HAP-1 (cell line): ENCODE measurements around the gene LRRN1.

ENCODE experiments used
- DNase-seq, 2 experiments: peaks; one replicate each; pipeline ENCODE4 v3.0.0-alpha.2; 2016 to 2020; ENCODE audit warnings: low spot score in 2 of 2
- H3K27me3 ChIP-seq: fragments of 250-450 bp; sonication (Bioruptor Pico); 2 replicates; pipeline ENCODE4 v1.5.1; 2020; ENCODE audit warnings: low read depth, mild to moderate bottlenecking, moderate library complexity
- H3K36me3 ChIP-seq: fragments of 250-450 bp; sonication (Bioruptor Pico); replicated peaks from 2 replicates; pipeline ENCODE4 v1.5.1; 2020; ENCODE audit warnings: mild to moderate bottlenecking
- H3K4me1 ChIP-seq: fragments of 250-450 bp; sonication (Bioruptor Pico); 2 replicates; pipeline ENCODE4 v1.5.1; 2020; ENCODE audit warnings: mild to moderate bottlenecking
- H3K4me3 ChIP-seq: fragments of 250-450 bp; sonication (Bioruptor Pico); 2 replicates; pipeline ENCODE4 v1.5.1; 2020; ENCODE audit warnings: mild to moderate bottlenecking, moderate library complexity
- H3K9me3 ChIP-seq: fragments of 250-450 bp; sonication (Bioruptor Pico); 2 replicates; pipeline ENCODE4 v1.5.1; 2020; ENCODE audit warnings: mild to moderate bottlenecking, moderate library complexity
- in situ Hi-C: fragments of 300-500 bp; cut with MboI; formaldehyde crosslinking; loops from 3 replicates; pipeline ENCODE4 v1.14.3; 2020; ENCODE audit warnings: low sequenced_read_pairs, inconsistent platforms, mixed read lengths

LRRN1 gene

DNA sequence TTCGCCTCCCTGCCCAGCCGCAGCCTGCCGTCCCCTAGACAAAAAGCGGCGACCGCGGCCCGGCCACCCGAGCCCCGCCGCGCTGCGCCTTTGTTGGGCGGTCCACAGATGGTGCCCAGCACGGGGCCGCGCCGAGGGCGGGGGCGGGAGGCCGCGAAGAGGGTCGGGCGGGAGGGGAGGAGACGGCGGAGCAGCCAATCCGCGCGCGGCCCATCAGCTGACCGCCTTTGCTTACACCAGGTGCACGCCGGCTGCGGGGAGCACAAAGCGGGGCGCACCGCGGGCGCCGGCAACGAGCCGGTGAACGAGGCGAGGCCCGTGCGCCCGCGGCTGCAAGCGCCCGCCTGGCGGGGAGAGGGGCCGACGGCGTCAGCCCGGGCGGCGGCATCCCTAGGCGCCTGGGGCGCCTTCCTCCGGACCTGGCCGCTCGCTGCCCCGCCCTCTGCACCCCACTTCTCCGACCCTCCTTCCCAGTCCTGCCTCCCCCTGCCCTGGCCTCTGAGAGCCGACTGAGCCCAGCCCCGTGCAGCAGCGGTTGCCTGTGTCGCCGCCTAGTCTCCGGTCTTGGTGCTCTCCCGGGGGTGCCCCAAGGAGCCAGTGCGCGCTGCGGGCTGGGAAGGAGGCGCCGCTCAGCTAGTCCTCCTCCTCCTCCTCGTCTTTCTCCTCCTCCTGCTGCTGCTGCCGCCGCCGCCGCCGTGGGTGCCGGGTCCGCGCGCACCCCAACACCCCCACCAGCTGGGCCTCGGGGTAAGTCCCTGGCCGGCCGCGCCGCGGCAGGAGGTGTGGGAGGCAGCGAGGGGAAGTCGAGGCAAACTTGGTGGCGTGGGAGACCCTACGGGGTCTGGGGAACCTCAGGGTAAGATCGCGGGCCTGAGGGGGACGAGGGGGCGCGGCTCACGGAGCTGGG, at the start of gene LRRN1:
Gene LRRN1 (plus strand): TSS at position 259 of the 907 bp plus-strand sequence. CDS start 45,211 bp downstream, outside the sequence.
- Histone ChIP-seq H3K9me3 (no peaks in the 10 kb centered on the region), H3K36me3 (no peaks in the 10 kb centered on the region), H3K4me3 (peak within 1 kb of the TSS; percentile 57), H3K4me1 (peaks cover 27% of the 10 kb centered on the region), H3K27me3 (no peaks in the 10 kb centered on the region)
- DNase-seq, result peak; percentile 60 to 90
- in situ Hi-C loops, result loop anchor here (25.0 kb wide), 2 partner anchors 488 to 612 kb away; partner anchors contain the start of gene CRBN

DNA sequence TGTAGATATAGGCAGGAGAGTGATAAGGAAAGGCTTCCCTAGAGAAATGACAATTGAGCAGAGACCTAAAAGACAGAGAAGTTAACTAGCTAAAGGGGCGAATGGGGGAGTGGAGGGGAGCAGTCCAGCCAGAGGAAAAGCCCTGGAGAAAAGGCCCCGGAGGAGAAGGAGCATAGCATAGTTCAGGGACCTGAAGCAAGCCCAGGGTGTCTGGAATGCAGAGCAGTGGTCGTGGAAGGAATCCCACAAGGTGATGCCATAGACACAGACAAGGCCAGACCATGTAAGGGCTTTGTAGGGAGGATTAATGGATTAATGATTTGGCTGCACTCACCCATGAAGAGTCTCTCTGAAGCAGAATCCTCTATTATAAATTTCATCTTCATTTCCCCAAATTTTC, 45.8 kb upstream of the LRRN1 start:
- Histone ChIP-seq H3K36me3 (no peaks in the 10 kb centered on the region), H3K27me3 (no peaks in the 10 kb centered on the region), H3K4me1 (no peaks in the 10 kb centered on the region), H3K4me3 (no peak overlapping the region), H3K9me3 (no peaks in the 10 kb centered on the region)
- no peak for DNase-seq
- in situ Hi-C loops, result no loop called here

DNA sequence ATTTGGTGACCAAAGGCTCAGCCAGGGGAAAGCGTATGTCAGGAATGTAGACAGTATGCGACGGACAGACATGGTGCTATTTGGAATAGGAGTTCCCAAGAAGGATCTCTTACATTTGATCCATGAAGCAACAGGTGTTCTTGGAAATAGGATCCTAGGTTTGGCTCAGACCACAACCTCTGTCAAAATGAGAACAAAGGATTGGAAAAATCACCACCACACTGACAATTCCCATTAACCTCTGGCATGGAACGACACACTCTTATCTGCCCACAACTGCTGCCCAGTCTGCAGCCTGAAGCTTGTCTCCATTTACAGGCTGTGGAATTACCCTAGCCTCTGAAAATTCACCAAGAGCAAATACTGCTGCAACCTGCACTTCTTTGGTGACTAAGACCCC, 33.6 kb upstream of the LRRN1 start:
- Histone ChIP-seq H3K36me3 (no peaks in the 10 kb centered on the region), H3K9me3 (no peaks in the 10 kb centered on the region), H3K4me3 (no peak overlapping the region), H3K4me1 (no peaks in the 10 kb centered on the region), H3K27me3 (peaks cover 2% of the 10 kb centered on the region; the same call in 1 of the 2 replicates)
- in situ Hi-C loops, result no loop called here
- no peak for DNase-seq

DNA sequence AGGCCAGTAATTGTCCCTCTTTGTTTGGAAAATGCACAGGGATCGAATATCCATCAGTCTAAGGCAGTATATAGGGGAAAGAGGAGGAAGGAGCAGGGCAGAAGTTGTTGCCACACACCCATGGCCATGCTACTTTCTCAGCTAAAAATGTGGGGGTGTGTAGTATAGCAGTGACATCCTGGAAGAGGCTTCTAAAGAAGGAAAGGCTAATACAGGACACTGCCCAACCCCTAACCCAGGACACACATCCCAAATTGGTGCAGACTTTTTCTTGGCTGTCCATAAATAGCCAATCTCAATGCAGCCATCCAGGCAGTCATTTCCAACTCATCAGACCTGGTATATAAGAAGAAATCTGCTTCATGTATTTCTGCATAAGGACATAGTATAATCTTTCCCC, 33.1 kb upstream of the LRRN1 start:
- DNase-seq, result no peak
- Histone ChIP-seq H3K36me3 (no peaks in the 10 kb centered on the region), H3K27me3 (peaks cover 2% of the 10 kb centered on the region; the same call in 1 of the 2 replicates), H3K4me3 (no peak overlapping the region), H3K4me1 (no peaks in the 10 kb centered on the region), H3K9me3 (no peaks in the 10 kb centered on the region)
- in situ Hi-C loops, result no loop called here

DNA sequence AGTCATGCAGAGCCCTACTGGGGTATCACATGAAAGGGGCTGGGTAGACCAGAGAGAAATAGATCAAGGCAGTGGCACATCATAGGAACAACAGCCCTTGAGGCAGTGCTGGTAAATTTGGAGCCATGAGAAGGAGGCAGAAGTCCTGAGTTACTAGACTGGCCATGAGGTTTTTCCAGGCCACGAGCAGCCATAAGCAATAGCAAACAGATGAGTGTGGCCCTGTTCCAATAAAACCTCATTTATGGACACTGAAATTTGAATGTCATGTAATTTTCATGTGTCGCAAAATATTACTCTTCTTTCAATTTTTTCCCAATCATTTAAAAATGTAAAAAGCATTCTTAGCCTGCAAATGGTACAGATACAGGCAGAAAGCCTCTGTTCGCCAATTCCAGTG, 28.1 kb upstream of the LRRN1 start:
- no peak for DNase-seq
- Histone ChIP-seq H3K27me3 (peaks cover 2% of the 10 kb centered on the region; the same call in 1 of the 2 replicates), H3K9me3 (no peaks in the 10 kb centered on the region), H3K4me1 (no peaks in the 10 kb centered on the region), H3K4me3 (no peak overlapping the region), H3K36me3 (no peaks in the 10 kb centered on the region)
- in situ Hi-C loops, result no loop called here

DNA sequence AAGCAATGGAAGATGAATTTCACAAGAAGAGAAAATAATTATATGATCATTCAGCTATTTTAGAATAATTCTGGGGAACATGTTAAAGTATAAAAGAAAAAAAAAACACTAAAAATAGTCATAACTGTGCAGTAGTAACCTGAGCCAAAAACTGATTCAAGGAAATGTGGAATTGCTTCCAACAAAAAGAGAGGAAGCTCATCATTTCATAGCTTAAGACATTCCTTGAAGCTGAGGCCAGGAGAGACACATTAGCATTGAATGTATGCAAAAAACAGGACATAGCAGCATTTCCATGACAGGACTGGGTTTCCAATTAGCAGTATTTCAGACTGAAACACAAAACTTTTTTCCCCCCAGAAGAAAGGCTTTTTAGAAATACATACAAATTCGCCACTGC, 27.7 kb upstream of the LRRN1 start:
- Histone ChIP-seq H3K4me3 (no peak overlapping the region), H3K9me3 (no peaks in the 10 kb centered on the region), H3K27me3 (peaks cover 2% of the 10 kb centered on the region; the same call in 1 of the 2 replicates), H3K4me1 (no peaks in the 10 kb centered on the region), H3K36me3 (no peaks in the 10 kb centered on the region)
- in situ Hi-C loops, result no loop called here
- DNase-seq, result no peak

DNA sequence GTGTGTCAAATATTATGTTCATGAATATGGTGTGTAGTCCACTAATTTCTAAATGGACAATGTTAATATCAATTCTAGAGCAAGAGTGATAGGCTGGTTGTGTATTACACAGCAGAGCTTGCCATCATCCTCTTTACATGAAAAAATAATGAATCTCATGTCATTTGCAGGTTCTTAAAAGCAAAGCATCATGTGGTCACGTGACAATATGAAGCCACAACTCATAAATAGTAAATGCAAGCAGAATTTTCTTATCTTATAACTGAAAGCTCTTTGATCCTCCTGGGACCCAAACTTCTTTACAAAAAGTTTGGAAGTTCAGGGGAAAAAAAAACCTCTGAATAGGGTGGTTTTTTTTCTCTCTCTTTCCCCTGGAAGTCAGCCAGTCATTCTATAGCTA, 26.9 kb upstream of the LRRN1 start:
- no peaks in the 10 kb centered on the region for H3K4me1 ChIP-seq
- in situ Hi-C loops, result no loop called here
- H3K27me3 ChIP-seq, result peaks cover 2% of the 10 kb centered on the region; the same call in 1 of the 2 replicates
- H3K9me3 ChIP-seq, result no peaks in the 10 kb centered on the region
- no peaks in the 10 kb centered on the region for H3K36me3 ChIP-seq
- DNase-seq, result no peak
- H3K4me3 ChIP-seq, result no peak overlapping the region

DNA sequence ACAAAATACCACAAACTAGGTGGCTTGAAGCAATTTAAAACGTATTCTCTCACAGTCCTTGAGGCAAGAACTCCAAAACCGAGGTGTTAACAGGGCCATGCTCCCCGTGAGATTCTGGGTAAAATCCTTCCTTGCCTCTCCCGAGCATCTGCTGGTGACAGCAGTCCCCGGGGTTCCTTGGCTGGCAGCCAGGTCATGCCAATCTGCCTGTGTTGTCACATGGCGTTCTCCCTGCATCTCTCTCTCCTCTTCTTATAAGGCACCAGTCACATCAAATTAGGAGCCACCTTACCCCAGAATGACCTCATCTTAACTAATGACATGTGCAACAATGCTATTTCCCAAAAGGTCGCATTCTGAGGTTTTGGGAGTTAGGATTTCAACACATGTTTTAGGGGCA, 26.3 kb upstream of the LRRN1 start:
- no peak overlapping the region for H3K4me3 ChIP-seq
- no peaks in the 10 kb centered on the region for H3K4me1 ChIP-seq
- in situ Hi-C loops, result no loop called here
- peaks cover 2% of the 10 kb centered on the region; the same call in 1 of the 2 replicates for H3K27me3 ChIP-seq
- no peak for DNase-seq
- no peaks in the 10 kb centered on the region for H3K9me3 ChIP-seq
- no peaks in the 10 kb centered on the region for H3K36me3 ChIP-seq

DNA sequence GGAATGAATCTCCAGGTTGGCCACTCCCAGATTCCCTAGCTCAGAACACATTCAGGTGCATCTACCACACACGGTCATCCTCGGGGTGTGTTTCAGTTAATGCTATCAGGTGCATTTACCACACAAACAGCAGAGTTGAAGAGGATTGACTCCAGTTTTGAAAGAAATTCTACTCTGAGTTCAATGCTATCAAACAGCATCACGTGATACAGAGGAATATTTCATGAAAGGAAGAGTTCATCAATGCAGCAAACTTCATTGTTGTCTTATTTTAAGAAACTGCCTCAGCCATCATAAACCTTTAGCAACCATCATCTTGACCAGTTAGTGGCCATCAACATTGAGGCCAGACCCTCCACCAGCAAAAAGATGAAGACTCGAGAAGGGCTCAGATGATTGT, 22.6 kb upstream of the LRRN1 start:
- no peak for DNase-seq
- Histone ChIP-seq H3K4me3 (no peak overlapping the region), H3K36me3 (no peaks in the 10 kb centered on the region), H3K27me3 (no peaks in the 10 kb centered on the region), H3K9me3 (no peaks in the 10 kb centered on the region), H3K4me1 (no peaks in the 10 kb centered on the region)
- in situ Hi-C loops, result no loop called here

DNA sequence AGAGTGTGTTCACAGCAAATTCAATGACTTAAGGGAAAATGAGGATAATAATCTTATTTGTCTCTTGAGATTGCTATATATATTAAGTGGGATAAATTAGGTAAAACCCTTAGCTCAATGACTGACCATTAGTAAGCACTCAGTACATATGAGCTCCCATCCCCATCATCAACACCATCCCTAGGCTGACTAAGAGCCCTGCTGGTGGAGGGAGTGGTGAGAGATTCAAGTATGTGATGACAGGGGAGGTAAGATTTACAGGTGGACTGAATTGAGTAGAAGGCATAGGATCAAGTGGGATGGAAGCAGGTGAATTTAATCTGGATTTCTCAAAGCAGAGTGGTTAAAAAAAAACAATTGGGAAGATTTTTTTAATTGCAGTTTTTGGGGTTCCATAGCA, 21.0 kb upstream of the LRRN1 start:
- Histone ChIP-seq H3K4me1 (no peaks in the 10 kb centered on the region), H3K27me3 (no peaks in the 10 kb centered on the region), H3K9me3 (no peaks in the 10 kb centered on the region), H3K36me3 (no peaks in the 10 kb centered on the region), H3K4me3 (no peak overlapping the region)
- in situ Hi-C loops, result no loop called here
- no peak for DNase-seq

DNA sequence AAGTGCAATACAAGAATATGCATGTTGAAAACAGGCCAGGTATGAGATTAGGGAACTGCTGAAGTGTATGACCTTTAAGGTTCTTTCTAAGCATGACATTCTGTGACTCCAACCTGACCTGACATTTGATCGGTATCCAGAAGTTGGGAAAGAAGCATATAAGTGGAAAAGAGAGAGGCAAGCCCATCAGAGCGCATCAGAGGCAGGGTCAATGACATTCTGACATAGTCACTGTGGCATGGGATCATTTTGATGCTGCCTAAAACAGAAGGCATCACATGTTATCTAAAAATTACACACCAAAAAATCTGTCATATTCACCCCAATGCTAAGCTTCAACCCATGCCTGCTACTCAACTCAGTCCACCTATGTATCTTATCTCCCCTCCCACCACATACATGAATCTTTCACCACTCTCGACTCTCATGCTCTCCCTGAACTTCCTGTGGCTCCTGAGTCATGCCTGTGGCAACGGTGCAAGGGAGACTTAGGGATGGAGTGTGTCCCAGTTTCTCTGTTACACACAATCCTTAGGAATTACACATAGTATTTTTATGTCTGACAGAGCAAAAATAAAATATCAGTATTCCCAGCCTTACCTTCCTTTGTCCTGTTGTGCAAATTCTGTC, 20.5 kb upstream of the LRRN1 start:
- Histone ChIP-seq H3K27me3 (no peaks in the 10 kb centered on the region), H3K36me3 (no peaks in the 10 kb centered on the region), H3K4me1 (no peaks in the 10 kb centered on the region), H3K9me3 (no peaks in the 10 kb centered on the region), H3K4me3 (no peak overlapping the region)
- in situ Hi-C loops, result no loop called here
- no peak for DNase-seq

DNA sequence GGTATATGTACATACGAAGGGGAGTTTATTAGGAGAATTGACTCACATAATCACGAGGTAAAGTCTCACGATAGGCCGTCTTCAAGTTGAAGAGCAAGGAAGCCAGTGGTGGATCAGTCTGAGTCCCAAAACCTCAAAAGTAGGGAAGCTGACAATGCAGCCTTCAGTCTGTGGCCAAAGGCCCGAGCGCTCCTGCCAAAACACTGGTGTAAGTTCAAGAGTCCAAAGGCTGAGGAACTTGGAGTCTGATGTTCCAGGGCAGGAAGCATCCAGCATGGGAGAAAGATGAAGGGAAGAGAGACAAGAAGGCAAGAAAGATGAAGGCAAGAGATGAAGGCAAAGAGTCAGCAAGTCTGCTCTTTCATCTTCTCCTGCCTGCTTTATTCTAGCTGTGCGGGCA, 16.8 kb upstream of the LRRN1 start:
- Histone ChIP-seq H3K9me3 (no peaks in the 10 kb centered on the region), H3K36me3 (no peaks in the 10 kb centered on the region), H3K4me1 (no peaks in the 10 kb centered on the region), H3K4me3 (no peak overlapping the region), H3K27me3 (no peaks in the 10 kb centered on the region)
- DNase-seq, result no peak
- in situ Hi-C loops, result no loop called here

DNA sequence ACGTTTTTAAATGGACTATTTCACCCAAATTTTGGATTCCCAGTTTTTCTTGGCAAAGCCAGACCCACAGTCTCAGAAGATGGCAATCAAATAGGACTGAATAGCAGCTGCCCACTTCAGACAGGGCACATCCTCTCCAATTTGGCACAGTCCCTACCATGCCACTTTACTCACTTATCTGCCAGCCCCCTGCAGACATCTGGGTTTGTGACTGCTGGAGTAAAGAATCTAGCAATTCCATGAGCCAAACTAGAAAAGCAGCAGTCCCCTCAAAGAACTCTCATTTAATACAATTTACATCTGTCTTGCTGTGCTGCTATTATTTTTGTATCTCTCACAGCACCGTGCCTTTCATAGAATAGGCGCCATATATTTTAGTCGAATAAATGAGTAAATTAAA, 16.0 kb upstream of the LRRN1 start:
- in situ Hi-C loops, result no loop called here
- no peaks in the 10 kb centered on the region for H3K4me1 ChIP-seq

DNA sequence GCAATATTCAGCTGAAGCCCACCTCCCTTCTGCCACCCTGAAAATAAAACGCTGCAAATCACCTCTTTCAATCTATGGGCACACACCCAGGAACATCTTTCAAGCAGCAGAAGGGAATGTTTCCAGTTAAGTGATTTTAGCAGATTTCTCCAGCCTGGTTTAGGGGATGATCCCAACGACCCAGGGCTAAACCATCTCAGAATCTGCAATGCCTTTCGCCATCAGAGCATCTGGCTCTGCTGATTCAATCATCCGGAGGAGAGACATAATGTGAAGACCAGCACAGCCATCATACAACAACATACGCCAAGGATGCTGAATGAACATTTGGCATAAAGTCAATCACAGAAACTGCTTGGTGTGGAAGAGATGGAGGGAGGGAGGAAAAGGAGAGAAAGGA, 15.5 kb upstream of the LRRN1 start:
- Histone ChIP-seq H3K36me3 (no peaks in the 10 kb centered on the region), H3K27me3 (no peaks in the 10 kb centered on the region), H3K9me3 (no peaks in the 10 kb centered on the region), H3K4me1 (no peaks in the 10 kb centered on the region), H3K4me3 (no peak overlapping the region)
- in situ Hi-C loops, result no loop called here
- DNase-seq, result no peak

More for the DNA sequence above, 16.0 kb upstream of the LRRN1 start:
- no peaks in the 10 kb centered on the region for H3K36me3 ChIP-seq
- no peak for DNase-seq
- no peak overlapping the region for H3K4me3 ChIP-seq
- H3K9me3 ChIP-seq, result no peaks in the 10 kb centered on the region
- H3K27me3 ChIP-seq, result no peaks in the 10 kb centered on the region
